Left lung (tissue), 14 donors: ENCODE data around the gene TFDP2. TPM values are rescaled to one million over a fixed set of nuclear protein-coding genes. Genes with fewer than 3 reads are reported as not detected.
A peak's percentile ranks its signal among the peaks of the same experiment; 100 is the strongest.

Source experiments
- ATAC-seq: fragments of 200-7000 bp; cut with Tn5 transposase; one replicate; pipeline ENCODE4 v1.9.1; 2020; ENCODE audit warnings: moderate library complexity
- DNase-seq, 4 donors: peaks; one replicate each; pipeline ENCODE4 v3.0.0-alpha.2; 2013 to 2020
- H3K27ac ChIP-seq, 2 donors: fragments of 200-600 bp; sonication (generic) in 1 of 2; one replicate each; pipeline versions ENCODE4 v1.5.0 to v1.8.0; 2020 to 2021
- H3K27me3 ChIP-seq, 2 donors: fragments of 200-600 bp; sonication (generic) in 1 of 2; one replicate each; pipeline versions ENCODE4 v1.5.0 to v1.8.0; 2020 to 2021
- H3K36me3 ChIP-seq, 2 donors: fragments of 200-600 bp; sonication (generic) in 1 of 2; one replicate each; pipeline versions ENCODE4 v1.5.0 to v1.8.0; 2020 to 2021
- H3K4me1 ChIP-seq, 2 donors: fragments of 200-600 bp; one replicate each; pipeline ENCODE4 v1.8.0; 2021
- H3K4me3 ChIP-seq, 2 donors: fragments of 200-600 bp; sonication (generic) in 1 of 2; one replicate each; pipeline versions ENCODE4 v1.5.0 to v1.8.0; 2020 to 2021; ENCODE audit warnings: mild to moderate bottlenecking in 1 of 2
- H3K9me3 ChIP-seq, 2 donors: fragments of 200-600 bp; sonication (generic) in 1 of 2; one replicate each; pipeline versions ENCODE4 v1.5.0 to v1.8.0; 2020 to 2021
- intact Hi-C, 2 donors: fragments of 100-400 bp; cut with DNase I; formaldehyde crosslinking; loops; one replicate each; pipeline versions ENCODE4 v1.11.2 to v1.14.2; 2022
- long read RNA-seq, 12 donors: library from polyadenylated mRNA in 2 of 12; unstranded in 2 of 12; transcript quantifications; one replicate each; pipeline ENCODE4 v2.0.0 and lab custom pipeline, GENCODE V29; 2019 to 2026
- polyA plus RNA-seq, 6 donors: library from polyadenylated mRNA; unstranded; fragments of 120-200 nt; gene quantifications; one replicate each; pipeline ENCODE4 v1.2.1, GENCODE V29; 2013; ENCODE audit not compliant: insufficient read length in 6 of 6
- total RNA-seq, 2 donors: library from RNA; stranded (reverse); fragmentation: NEBNext Ultra II Directional; extraction: Animal tissue kit (Norgen Biotek cat#: 25700); gene quantifications; one replicate each; pipeline ENCODE4 v1.2.1, GENCODE V29; 2021
- TF ChIP-seq, protein P1 (sequence below), 2 donors: fragments of 200-600 bp; sonication (generic) in 1 of 2; IDR thresholded peaks; one replicate each; pipeline versions ENCODE4 v1.5.0 to v1.8.0; 2021; ENCODE audit warnings: antibody characterized with exemption in 2 of 2
- donor health status: DM: no; HTN: yes; CAD: no.
- donor health status: DM: no; HTN: no; CAD: no.

The TFDP2 gene
- total RNA-seq: 10 to 100 TPM; 21.2 to 31.2 TPM
- polyA plus RNA-seq: 10 to 100 TPM; 47.9 to 73.0 (median 57.2) TPM
- long read RNA-seq, donor 1, full-length matches to known transcripts: 5 of 5 reads
- long read RNA-seq, donor 1, partial matches to known transcripts: 0 of 5 reads
- long read RNA-seq, donor 1, other reads (novel, unspliced or antisense): 0 of 5 reads
- long read RNA-seq, donor 2, full-length matches to known transcripts: 5 of 15 reads
- long read RNA-seq, donor 2, partial matches to known transcripts: 10 of 15 reads
- long read RNA-seq, donor 2, other reads (novel, unspliced or antisense): 0 of 15 reads
- long read RNA-seq, donor 3: 0 reads
- long read RNA-seq, donor 4, partial matches to known transcripts: 11 of 22 reads
- long read RNA-seq, donor 4, other reads (novel, unspliced or antisense): 8 of 22 reads
- long read RNA-seq, donor 5, partial matches to known transcripts: 5 of 7 reads
- long read RNA-seq, donor 5, other reads (novel, unspliced or antisense): 0 of 7 reads
- long read RNA-seq, donor 6, partial matches to known transcripts: 0 of 3 reads
- long read RNA-seq, donor 6, other reads (novel, unspliced or antisense): 0 of 3 reads
- long read RNA-seq, donor 7, partial matches to known transcripts: 0 of 1 reads
- long read RNA-seq, donor 7, other reads (novel, unspliced or antisense): 0 of 1 reads
- long read RNA-seq, donor 8, full-length matches to known transcripts: 3 of 13 reads
- long read RNA-seq, donor 8, partial matches to known transcripts: 10 of 13 reads
- long read RNA-seq, donor 8, other reads (novel, unspliced or antisense): 0 of 13 reads
- long read RNA-seq, donor 9: 0 reads
- long read RNA-seq, donor 10, partial matches to known transcripts: 2 of 5 reads
- long read RNA-seq, donor 10, other reads (novel, unspliced or antisense): 3 of 5 reads
- long read RNA-seq, donor 11, full-length matches to known transcripts: 1 of 1 reads
- long read RNA-seq, donor 11, partial matches to known transcripts: 0 of 1 reads
- long read RNA-seq, donor 11, other reads (novel, unspliced or antisense): 0 of 1 reads
- long read RNA-seq, donor 12, partial matches to known transcripts: 0 of 2 reads
- long read RNA-seq, donor 12, other reads (novel, unspliced or antisense): 0 of 2 reads

DNA sequence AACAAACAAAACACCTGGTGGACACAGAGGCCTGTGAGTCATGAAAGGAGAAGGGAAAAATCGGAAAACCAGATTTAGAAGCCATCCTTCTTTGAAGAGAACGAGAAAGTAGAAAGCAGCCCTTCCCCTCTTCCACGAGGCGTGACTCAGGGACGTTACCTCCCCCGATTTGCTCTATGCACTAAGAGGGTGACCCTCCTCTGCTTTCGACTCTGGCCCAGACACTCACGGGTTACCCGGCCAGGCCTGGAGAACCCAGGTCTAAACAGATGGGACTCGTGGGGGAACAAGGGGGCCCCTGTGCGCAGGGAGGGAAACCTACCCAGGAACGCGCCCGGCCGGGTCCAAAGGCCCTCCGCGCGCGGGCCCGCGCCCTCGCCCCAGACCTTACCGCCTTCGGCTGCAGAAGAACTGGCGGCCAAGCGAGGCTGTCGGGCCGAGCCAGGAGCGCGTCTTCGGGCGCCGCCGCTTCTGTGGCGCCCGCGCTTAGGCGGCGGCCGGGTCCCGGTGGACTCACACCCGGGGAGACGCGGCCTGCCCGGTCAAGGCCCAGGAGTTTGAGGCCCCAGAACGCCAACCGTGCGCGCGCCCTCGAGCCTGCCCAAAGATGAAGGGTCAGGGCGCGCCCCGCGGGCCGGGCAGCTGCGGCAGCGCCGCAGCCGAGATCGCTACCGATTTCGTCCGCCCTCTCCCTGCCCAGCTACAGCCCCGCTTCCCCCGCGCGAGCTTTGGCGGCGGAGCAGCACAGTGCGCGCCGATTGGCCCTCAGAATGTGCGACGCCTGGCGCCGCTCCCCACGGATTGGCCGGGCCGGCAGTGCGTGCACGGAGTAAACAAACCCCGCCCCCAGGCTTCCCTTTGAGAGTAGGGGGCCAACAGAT, at the start of gene TFDP2:
Gene TFDP2, minus strand, starts transcription at position 753 of the 881 bp plus-strand sequence. CDS start 47,795 bp downstream, outside the sequence.
- peak; percentile 99 for ATAC-seq
- intact Hi-C loops: no loop called here
- H3K4me1 ChIP-seq: peaks cover 0 to 21% of the 10 kb centered on the region in 2 donors

DNA sequence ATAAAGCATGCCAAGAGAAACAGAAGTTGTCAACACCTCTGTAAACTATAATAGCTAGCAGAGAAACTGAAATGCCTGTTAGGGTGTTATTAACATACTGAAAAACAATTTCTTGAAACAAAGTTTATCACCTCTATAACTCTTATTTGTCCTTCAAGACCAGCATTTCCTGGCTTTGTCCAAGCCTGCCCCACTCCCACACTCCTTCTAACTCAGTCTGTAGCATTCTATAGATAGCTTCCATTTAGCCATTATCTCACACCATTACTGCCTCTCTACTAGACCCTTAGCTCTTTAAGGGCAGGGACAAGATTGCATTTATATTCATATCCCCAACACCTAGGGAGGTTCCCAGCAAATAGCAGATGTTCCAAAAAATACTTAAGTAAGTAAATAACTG, 39.5 kb upstream of the TFDP2 start:
- no peaks in the 10 kb centered on the region for H3K9me3 ChIP-seq
- intact Hi-C loops: no loop called here
- peaks cover 0 to 51% of the 10 kb centered on the region in 2 donors for H3K36me3 ChIP-seq
- H3K27me3 ChIP-seq: no peaks in the 10 kb centered on the region
- no peak overlapping the region for H3K4me3 ChIP-seq
- no peak overlapping the region for H3K27ac ChIP-seq
- no peak for DNase-seq
- no peak for ATAC-seq
- TF ChIP-seq, protein P1, sequence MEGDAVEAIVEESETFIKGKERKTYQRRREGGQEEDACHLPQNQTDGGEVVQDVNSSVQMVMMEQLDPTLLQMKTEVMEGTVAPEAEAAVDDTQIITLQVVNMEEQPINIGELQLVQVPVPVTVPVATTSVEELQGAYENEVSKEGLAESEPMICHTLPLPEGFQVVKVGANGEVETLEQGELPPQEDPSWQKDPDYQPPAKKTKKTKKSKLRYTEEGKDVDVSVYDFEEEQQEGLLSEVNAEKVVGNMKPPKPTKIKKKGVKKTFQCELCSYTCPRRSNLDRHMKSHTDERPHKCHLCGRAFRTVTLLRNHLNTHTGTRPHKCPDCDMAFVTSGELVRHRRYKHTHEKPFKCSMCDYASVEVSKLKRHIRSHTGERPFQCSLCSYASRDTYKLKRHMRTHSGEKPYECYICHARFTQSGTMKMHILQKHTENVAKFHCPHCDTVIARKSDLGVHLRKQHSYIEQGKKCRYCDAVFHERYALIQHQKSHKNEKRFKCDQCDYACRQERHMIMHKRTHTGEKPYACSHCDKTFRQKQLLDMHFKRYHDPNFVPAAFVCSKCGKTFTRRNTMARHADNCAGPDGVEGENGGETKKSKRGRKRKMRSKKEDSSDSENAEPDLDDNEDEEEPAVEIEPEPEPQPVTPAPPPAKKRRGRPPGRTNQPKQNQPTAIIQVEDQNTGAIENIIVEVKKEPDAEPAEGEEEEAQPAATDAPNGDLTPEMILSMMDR (IDR thresholded peaks at IDR 0.05): no peak
- H3K4me1 ChIP-seq: no peaks in the 10 kb centered on the region

More for the DNA sequence above, at the start of gene TFDP2:
- no peaks in the 10 kb centered on the region for H3K27me3 ChIP-seq
- H3K36me3 ChIP-seq: no peaks in the 10 kb centered on the region
- peak within 1 kb of the TSS; percentile 75 to 78 for H3K27ac ChIP-seq
- H3K9me3 ChIP-seq: no peaks in the 10 kb centered on the region
- H3K4me3 ChIP-seq: peak within 1 kb of the TSS; percentile 85 to 91
- TF ChIP-seq, protein P1 (IDR thresholded peaks at IDR 0.05): no peak
- peak; percentile 90 to 96 (median 94) for DNase-seq

DNA sequence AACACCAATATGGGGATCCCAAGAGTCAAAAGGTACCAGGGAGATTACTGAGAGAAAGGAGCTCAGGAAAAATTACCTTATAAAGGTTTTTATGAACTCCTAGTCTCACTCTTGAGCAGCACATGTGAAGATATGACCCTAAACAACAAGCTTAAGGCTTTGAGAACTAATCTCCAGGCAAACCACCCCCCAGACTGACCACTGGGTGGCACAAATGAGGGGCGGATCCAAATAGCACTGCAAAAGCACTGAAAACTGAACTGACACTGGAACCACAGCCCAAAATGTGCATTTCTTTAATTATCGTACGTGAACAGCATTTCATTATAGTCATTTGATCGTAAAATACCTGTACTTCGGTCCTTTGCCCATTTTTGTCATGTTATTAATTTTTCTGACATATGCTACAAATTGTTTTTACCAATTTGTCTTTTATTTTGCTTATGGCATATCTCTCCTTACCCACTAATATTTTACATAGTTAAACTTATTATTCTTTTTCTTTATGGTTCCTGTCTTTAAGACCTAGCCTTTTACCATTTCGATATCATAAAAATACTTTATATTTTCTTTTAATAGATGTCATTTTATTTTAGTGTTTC, 31.5 kb upstream of the TFDP2 start:
- H3K4me3 ChIP-seq: no peak overlapping the region
- TF ChIP-seq, protein P1 (IDR thresholded peaks at IDR 0.05): peak; percentile 38 to 44
- ATAC-seq (peak; percentile 47), DNase-seq (peak in 2 of 4 donors; percentile 0 to 24)
- H3K4me1 ChIP-seq: no peaks in the 10 kb centered on the region
- H3K9me3 ChIP-seq: no peaks in the 10 kb centered on the region
- no peaks in the 10 kb centered on the region for H3K27me3 ChIP-seq
- H3K27ac ChIP-seq: no peak overlapping the region
- peaks cover 0 to 70% of the 10 kb centered on the region in 2 donors for H3K36me3 ChIP-seq
- intact Hi-C loops: no loop called here

DNA sequence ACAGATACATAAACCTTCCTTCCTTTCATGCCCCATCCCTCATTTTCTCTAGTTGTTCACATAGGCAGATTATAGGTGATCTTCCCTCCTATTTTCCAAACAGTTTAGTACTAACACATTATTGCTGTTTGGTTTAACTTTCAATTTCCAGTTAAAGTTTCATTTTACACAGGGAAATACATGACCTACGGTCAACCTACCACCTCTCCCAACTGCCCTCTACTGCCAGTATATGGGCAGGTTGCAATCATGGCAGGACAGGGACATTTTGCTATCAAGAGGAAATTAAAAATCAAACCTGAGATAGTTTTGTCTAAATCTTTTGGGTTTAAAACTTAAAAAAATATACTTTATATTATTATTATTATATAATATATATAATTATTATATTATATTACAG, 26.1 kb upstream of the TFDP2 start:
- intact Hi-C loops: no loop called here
- H3K4me3 ChIP-seq: no peak overlapping the region
- ATAC-seq: no peak
- H3K36me3 ChIP-seq: peaks cover 0 to 77% of the 10 kb centered on the region in 2 donors
- no peak overlapping the region for H3K27ac ChIP-seq
- no peaks in the 10 kb centered on the region for H3K27me3 ChIP-seq
- no peaks in the 10 kb centered on the region for H3K9me3 ChIP-seq
- no peak for DNase-seq
- TF ChIP-seq, protein P1 (IDR thresholded peaks at IDR 0.05): no peak
- no peaks in the 10 kb centered on the region for H3K4me1 ChIP-seq
